HCT116 (cell line): ENCODE results near the gene SPPL2C. TPM values are rescaled to one million over a fixed set of nuclear protein-coding genes. Genes with fewer than 3 reads are reported as not detected.

ENCODE experiments used
- ATAC-seq: fragments of 200-7000 bp; cut with Tn5 transposase; 2 replicates; pipeline ENCODE4 v1.9.1; 2020; ENCODE audit warnings: mild to moderate bottlenecking, moderate library complexity
- BruUV-seq: library from RNA; stranded (reverse); fragments of 400-500 nt; replicated peaks from 2 replicates; lab custom pipeline; 2021; lab: Mats Ljungman, UMichigan
- CTCF ChIA-PET: fragments of 300-600 bp; sonication (Branson Sonifier 250); formaldehyde crosslinking; loops from one replicate; lab custom pipeline; 2021; ENCODE audit warnings: antibody characterized with exemption; lab: Charles Lee
- POLR2A ChIA-PET: fragments of 300-600, 350-600 bp; sonication (Branson Sonifier 250); formaldehyde crosslinking; loops from one replicate; lab custom pipeline; 2021; ENCODE audit warnings: antibody characterized with exemption; lab: Charles Lee
- RAD21 ChIA-PET, 2 experiments: fragments of 300-600 bp; sonication (Branson Sonifier 250); formaldehyde crosslinking; loops; one replicate each; lab custom pipeline; 2023; ENCODE audit warnings: low total read pairs in 2 of 2; ENCODE audit not compliant: uncharacterized antibody in 2 of 2, unreplicated experiment in 2 of 2, low non-redundant PET in 1 of 2; lab: Charles Lee
- DNase-seq: peaks from one replicate; pipeline ENCODE4 v3.0.0-alpha.2; 2010; ENCODE audit warnings: low read depth, low spot score
- H2AFZ ChIP-seq: fragments of 200-600 bp; shearing (Covaris generic), sonication (generic); 2 replicates; pipeline ENCODE4 v1.6.1; 2017; ENCODE audit warnings: low read depth, mixed run types, mixed read lengths, antibody characterized with exemption, low read length; ENCODE audit not compliant: poor library complexity, severe bottlenecking
- H3K27ac ChIP-seq: 2 replicates; pipeline ENCODE4 v1.5.1; 2012; ENCODE audit warnings: low read depth, low read length
- H3K27me3 ChIP-seq: fragments of 200-600 bp; sonication (generic); 2 replicates; pipeline ENCODE4 v1.6.1; 2016; ENCODE audit warnings: mixed run types, low read length, mixed read lengths; ENCODE audit not compliant: insufficient read depth
- H3K36me3 ChIP-seq, 2 experiments: fragments of 200-500 bp in 1 of 2; fragments of 200-600 bp in 1 of 2; sonication (Bioruptor generic) in 1 of 2; sonication (generic) in 1 of 2; 2 replicates each; pipeline versions ENCODE4 v1.5.1 to v1.6.1; 2014 to 2016; ENCODE audit warnings: low read length in 2 of 2, inconsistent platforms in 1 of 2, mixed read lengths in 1 of 2, mixed run types in 1 of 2; ENCODE audit not compliant: insufficient read depth in 2 of 2, control insufficient read depth in 1 of 2
- H3K4me1 ChIP-seq, 2 experiments: fragments of 200-600 bp in 1 of 2; sonication (generic) in 1 of 2; 2 replicates each; pipeline versions ENCODE4 v1.5.1 to v1.6.1; 2012 to 2017; ENCODE audit warnings: low read length in 2 of 2, inconsistent platforms in 1 of 2, mild to moderate bottlenecking in 1 of 2, mixed read lengths in 1 of 2, mixed run types in 1 of 2, moderate library complexity in 1 of 2; ENCODE audit not compliant: insufficient read depth in 2 of 2, control insufficient read depth in 1 of 2
- H3K4me2 ChIP-seq: fragments of 200-600 bp; sonication (generic); 2 replicates; pipeline ENCODE4 v1.6.1; 2017; ENCODE audit warnings: mixed run types, low read length, mixed read lengths
- H3K4me3 ChIP-seq, 2 experiments: fragments of 200-600 bp in 1 of 2; sonication (generic) in 1 of 2; replicated peaks in 1 of 2; 2 replicates each; pipeline ENCODE4 v1.5.1; 2011 to 2016; ENCODE audit warnings: low read length in 2 of 2, control low read depth in 1 of 2, low read depth in 1 of 2, mild to moderate bottlenecking in 1 of 2, mixed read lengths in 1 of 2, mixed run types in 1 of 2
- H3K79me2 ChIP-seq: fragments of 200-600 bp; sonication (generic); 2 replicates; pipeline ENCODE4 v1.6.1; 2017; ENCODE audit warnings: mild to moderate bottlenecking, mixed run types, low read length, moderate library complexity, mixed read lengths; ENCODE audit not compliant: insufficient read depth
- H3K9ac ChIP-seq: fragments of 200-600 bp; sonication (generic); 2 replicates; pipeline ENCODE4 v1.6.1; 2016; ENCODE audit warnings: low read length, mixed read lengths
- H3K9me2 ChIP-seq: fragments of 200-600 bp; sonication (generic), shearing (Covaris generic); 2 replicates; pipeline ENCODE4 v1.6.1; 2017; ENCODE audit warnings: mixed run types, mild to moderate bottlenecking, moderate library complexity; ENCODE audit not compliant: insufficient read depth
- H3K9me3 ChIP-seq, 2 experiments: fragments of 200-500 bp in 1 of 2; fragments of 200-600 bp in 1 of 2; sonication (Bioruptor generic) in 1 of 2; sonication (generic) in 1 of 2; 2 replicates each; pipeline ENCODE4 v1.6.1; 2014 to 2017; ENCODE audit warnings: low read length in 2 of 2, mixed read lengths in 2 of 2, inconsistent platforms in 1 of 2, low read depth in 1 of 2, mild to moderate bottlenecking in 1 of 2, mixed run types in 1 of 2, moderate library complexity in 1 of 2; ENCODE audit not compliant: control insufficient read depth in 1 of 2, insufficient read depth in 1 of 2
- H4K20me1 ChIP-seq: fragments of 200-600 bp; sonication (generic), shearing (Covaris generic); 2 replicates; pipeline ENCODE4 v1.6.1; 2017; ENCODE audit warnings: mixed run types, mild to moderate bottlenecking, moderate library complexity; ENCODE audit not compliant: insufficient read depth
- CBX3 ChIP-seq: IDR thresholded peaks from 2 replicates; pipeline ENCODE4 v1.6.1; 2012; ENCODE audit warnings: low read depth
- CEBPB ChIP-seq: IDR thresholded peaks from 2 replicates; pipeline ENCODE4 v1.6.1; 2012; ENCODE audit warnings: low read depth
- EGR1 ChIP-seq: IDR thresholded peaks from 2 replicates; pipeline ENCODE4 v1.6.1; 2012; ENCODE audit warnings: low read depth
- ELF1 ChIP-seq: IDR thresholded peaks from 2 replicates; pipeline ENCODE4 v1.6.1; 2012; ENCODE audit warnings: low read depth, borderline replicate concordance
- EZH2 ChIP-seq: fragments of 200-600 bp; sonication (generic); IDR thresholded peaks from 2 replicates; pipeline ENCODE4 v1.6.1; 2017; ENCODE audit warnings: antibody characterized with exemption, mixed run types
- FOSL1 ChIP-seq: IDR thresholded peaks from 2 replicates; pipeline ENCODE4 v1.6.1; 2012; ENCODE audit warnings: low read depth
- JUND ChIP-seq: IDR thresholded peaks from 2 replicates; pipeline ENCODE4 v1.6.1; 2012
- POLR2AphosphoS5 ChIP-seq: IDR thresholded peaks from 2 replicates; pipeline ENCODE4 v1.6.1; 2011; ENCODE audit warnings: mild to moderate bottlenecking, low read depth, low read length, moderate library complexity
- RAD21 ChIP-seq: IDR thresholded peaks from 2 replicates; pipeline ENCODE4 v1.6.1; 2012; ENCODE audit warnings: low read depth, mild to moderate bottlenecking
- SIN3A ChIP-seq: IDR thresholded peaks from 2 replicates; pipeline ENCODE4 v1.6.1; 2012; ENCODE audit warnings: low read depth
- SRF ChIP-seq: IDR thresholded peaks from 2 replicates; pipeline ENCODE4 v1.6.1; 2012; ENCODE audit warnings: low read depth
- TCF7L2 ChIP-seq: IDR thresholded peaks from 2 replicates; pipeline ENCODE4 v1.7.0; 2011; ENCODE audit warnings: borderline replicate concordance, inconsistent platforms; ENCODE audit not compliant: insufficient read depth, insufficient read length; ENCODE audit errors: extremely low read depth
- ZBTB33 ChIP-seq: IDR thresholded peaks from 2 replicates; pipeline ENCODE4 v1.6.1; 2011; ENCODE audit warnings: mild to moderate bottlenecking, low read length, moderate library complexity; ENCODE audit not compliant: insufficient replicate concordance; ENCODE audit errors: extremely low read depth
- ZFX ChIP-seq: fragments of 450-650 bp; IDR thresholded peaks from 2 replicates; pipeline ENCODE4 v1.6.1; 2017
- ZNF274 ChIP-seq: fragments of 200-500 bp; sonication (Bioruptor generic); IDR thresholded peaks from 2 replicates; pipeline ENCODE4 v1.6.1; 2014; ENCODE audit warnings: mild to moderate bottlenecking, low read depth, low read length, inconsistent platforms
- intact Hi-C: fragments of 100-400 bp; cut with micrococcal nuclease; formaldehyde crosslinking; loops from 2 replicates; pipeline ENCODE4 v1.10.0; 2022
- total RNA-seq: library from RNA; stranded (reverse); gene quantifications from one replicate; pipeline ENCODE4 v1.2.1, GENCODE V29; 2021; ENCODE audit not compliant: unreplicated experiment
- TF ChIP-seq, protein P1 (sequence below): IDR thresholded peaks from 2 replicates; pipeline ENCODE4 v1.6.1; 2012
- TF ChIP-seq, protein P2 (sequence below), 3 experiments: fragments of 200-600 bp in 1 of 3; sonication (generic) in 1 of 3; IDR thresholded peaks in 2 of 3; conservative IDR thresholded peaks in 1 of 3; 2 replicates each; pipeline ENCODE4 v1.5.1; 2012 to 2017; ENCODE audit warnings: low read depth in 2 of 3, low read length in 2 of 3, antibody characterized with exemption in 1 of 3, borderline replicate concordance in 1 of 3, control low read depth in 1 of 3, mild to moderate bottlenecking in 1 of 3, mixed read lengths in 1 of 3, mixed run types in 1 of 3, moderate library complexity in 1 of 3; ENCODE audit not compliant: insufficient read depth in 1 of 3
- TF ChIP-seq, protein P3 (sequence below): IDR thresholded peaks from 2 replicates; pipeline ENCODE4 v1.6.1; 2012

The SPPL2C gene
- total RNA-seq, 1 experiment from 2014 or later: not detected

- TF ChIP-seq, protein P1, sequence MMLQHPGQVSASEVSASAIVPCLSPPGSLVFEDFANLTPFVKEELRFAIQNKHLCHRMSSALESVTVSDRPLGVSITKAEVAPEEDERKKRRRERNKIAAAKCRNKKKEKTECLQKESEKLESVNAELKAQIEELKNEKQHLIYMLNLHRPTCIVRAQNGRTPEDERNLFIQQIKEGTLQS: no peak
- TF ChIP-seq SIN3A (no peak), ZBTB33 (no peak), EGR1 (no peak), POLR2AphosphoS5 (no peak), EZH2 (no peak)
- TF ChIP-seq, protein P2, sequence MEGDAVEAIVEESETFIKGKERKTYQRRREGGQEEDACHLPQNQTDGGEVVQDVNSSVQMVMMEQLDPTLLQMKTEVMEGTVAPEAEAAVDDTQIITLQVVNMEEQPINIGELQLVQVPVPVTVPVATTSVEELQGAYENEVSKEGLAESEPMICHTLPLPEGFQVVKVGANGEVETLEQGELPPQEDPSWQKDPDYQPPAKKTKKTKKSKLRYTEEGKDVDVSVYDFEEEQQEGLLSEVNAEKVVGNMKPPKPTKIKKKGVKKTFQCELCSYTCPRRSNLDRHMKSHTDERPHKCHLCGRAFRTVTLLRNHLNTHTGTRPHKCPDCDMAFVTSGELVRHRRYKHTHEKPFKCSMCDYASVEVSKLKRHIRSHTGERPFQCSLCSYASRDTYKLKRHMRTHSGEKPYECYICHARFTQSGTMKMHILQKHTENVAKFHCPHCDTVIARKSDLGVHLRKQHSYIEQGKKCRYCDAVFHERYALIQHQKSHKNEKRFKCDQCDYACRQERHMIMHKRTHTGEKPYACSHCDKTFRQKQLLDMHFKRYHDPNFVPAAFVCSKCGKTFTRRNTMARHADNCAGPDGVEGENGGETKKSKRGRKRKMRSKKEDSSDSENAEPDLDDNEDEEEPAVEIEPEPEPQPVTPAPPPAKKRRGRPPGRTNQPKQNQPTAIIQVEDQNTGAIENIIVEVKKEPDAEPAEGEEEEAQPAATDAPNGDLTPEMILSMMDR (IDR thresholded peaks at IDR 0.05 in 2 of 3, conservative IDR thresholded peaks at IDR 0.05 in 1 of 3; ENCODE audit: borderline replicate concordance in 1 of 3, insufficient read depth in 1 of 3, low read depth in 2 of 3, low read length in 2 of 3): no peak
Observed at GRCh38 chr17:45838751-45839295, 5.9 kb upstream of the SPPL2C start (continued).

DNA sequence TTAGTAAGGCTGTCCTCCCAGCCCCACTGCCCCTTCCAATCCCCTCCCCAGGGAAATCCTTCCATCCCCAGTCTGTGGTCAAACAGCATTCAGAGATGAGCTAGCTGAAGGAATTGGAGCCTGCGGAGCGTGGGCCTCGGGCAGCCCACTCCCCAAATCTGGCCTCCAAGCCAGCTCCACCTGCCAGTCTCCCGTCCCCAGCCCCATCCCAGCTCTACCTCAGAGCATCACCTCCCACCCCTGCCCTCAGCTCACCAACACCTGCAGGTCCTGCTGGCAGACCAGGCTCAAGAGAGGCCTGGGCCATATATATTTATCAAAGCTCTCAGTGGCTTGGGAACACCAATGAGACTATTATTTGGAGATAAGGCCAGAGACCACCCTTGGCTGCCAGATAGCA, 5.2 kb upstream of the SPPL2C start:
- POLR2A ChIA-PET: no interaction called here
- no peaks in the 10 kb centered on the region for H3K36me3 ChIP-seq
- no peak overlapping the region for H2AFZ ChIP-seq
- BruUV-seq: no TSS peak
- no peak overlapping the region for H3K9ac ChIP-seq
- RAD21 ChIA-PET: no interaction called here
- H3K27me3 ChIP-seq: no peaks in the 10 kb centered on the region; the same call in 1 of the 2 replicates
- DNase-seq: no peak
- H3K9me3 ChIP-seq: no peaks in the 10 kb centered on the region
- intact Hi-C loops: no loop called here
- CTCF ChIA-PET: interaction anchor here (10.6 kb wide), 1 partner anchor 198 kb away, joined by 163 read pairs; no protein-coding TSS in a partner anchor
- no peak for ATAC-seq
- no peaks in the 10 kb centered on the region for H4K20me1 ChIP-seq
- peaks cover 0 to 8% of the 10 kb centered on the region in 2 experiments; a peak in 2 of 4 replicates for H3K4me1 ChIP-seq
- H3K27ac ChIP-seq: no peak overlapping the region
- no peaks in the 10 kb centered on the region for H3K79me2 ChIP-seq
- no peak overlapping the region for H3K4me2 ChIP-seq
- no peaks in the 10 kb centered on the region for H3K9me2 ChIP-seq
- H3K4me3 ChIP-seq: no peak overlapping the region
- TF ChIP-seq CEBPB (no peak), EZH2 (no peak), JUND (no peak), SIN3A (no peak), ZNF274 (no peak), ZFX (no peak), TCF7L2 (no peak), CBX3 (no peak), POLR2AphosphoS5 (no peak), FOSL1 (no peak), ZBTB33 (no peak), SRF (no peak), ELF1 (no peak), RAD21 (no peak), EGR1 (no peak)
- TF ChIP-seq, protein P3, sequence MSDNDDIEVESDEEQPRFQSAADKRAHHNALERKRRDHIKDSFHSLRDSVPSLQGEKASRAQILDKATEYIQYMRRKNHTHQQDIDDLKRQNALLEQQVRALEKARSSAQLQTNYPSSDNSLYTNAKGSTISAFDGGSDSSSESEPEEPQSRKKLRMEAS: no peak
